ENCODE measurements around the gene RNF39. TPM values are rescaled to one million over a fixed set of nuclear protein-coding genes. Genes with fewer than 3 reads are reported as not detected.

Gene RNF39
- polyA plus RNA-seq, 6 donors from 2014 or later = 0.14 to 0.15 TPM; not detected in 4

DNA sequence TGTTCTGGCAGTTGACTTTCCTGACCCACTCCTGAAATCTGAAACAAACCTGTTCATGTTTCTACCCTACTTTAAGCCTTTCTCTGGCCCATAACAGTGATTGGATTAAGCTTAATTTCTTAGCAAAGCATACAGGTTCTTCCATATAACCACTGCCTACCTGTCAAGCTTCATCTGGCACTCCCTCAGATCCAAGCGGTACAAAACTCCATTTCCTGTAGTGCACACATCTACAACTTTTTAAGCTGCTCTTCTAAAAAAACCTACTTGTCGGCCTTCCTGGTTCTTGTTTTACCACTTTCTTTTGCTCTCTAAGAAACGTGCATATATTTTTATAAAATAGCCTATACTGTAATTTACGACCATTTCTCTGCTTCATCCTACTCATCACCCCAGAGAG, 9.5 kb downstream of the RNF39 start:
- Mint-ChIP-seq H3K9me3 (peaks cover 0 to 2% (median 0%) of the 10 kb centered on the region in 7 donors), H3K4me3 (peak overlapping the region; percentile 84 to 99 (median 97)), H3K27ac (peak overlapping the region; percentile 98 to 100 (median 100)), H3K36me3 (peaks cover 30 to 50% of the 10 kb centered on the region in 2 donors), H3K4me1 (peaks cover 49 to 64% (median 50%) of the 10 kb centered on the region in 3 donors), H3K27me3 (peaks cover 11 to 22% (median 17%) of the 10 kb centered on the region in 3 donors)
- DNase-seq (no peak), ATAC-seq (ENCODE audit: low read depth in 2 of 2) (no peak)

DNA sequence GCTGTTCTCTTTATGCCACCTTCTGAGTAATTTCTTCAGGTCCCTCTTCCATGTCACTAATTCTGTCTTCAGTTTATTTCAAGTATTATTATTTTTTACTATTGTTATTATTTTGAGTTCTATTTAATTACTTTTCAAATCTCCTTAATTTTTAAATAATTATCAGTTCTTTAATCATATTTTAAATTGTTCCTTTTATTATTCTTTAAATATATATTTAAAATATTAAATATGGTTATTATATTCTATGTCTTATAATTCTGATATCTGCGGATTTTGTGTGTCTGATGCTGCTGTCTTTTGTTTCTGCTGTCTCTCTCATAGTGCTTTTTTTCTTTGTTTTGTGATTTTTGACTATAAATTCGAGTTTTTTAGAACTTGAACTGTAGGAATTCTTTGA, 12.3 kb downstream of the RNF39 start:
- peak overlapping the region in 3 of 6 donors; percentile 52 to 97 (median 54) for H3K27ac Mint-ChIP-seq
- H3K36me3 Mint-ChIP-seq = peaks cover 8 to 22% of the 10 kb centered on the region in 2 donors
- peak overlapping the region in 3 of 8 donors; percentile 42 to 70 (median 64) for H3K4me3 Mint-ChIP-seq
- ATAC-seq (ENCODE audit: low read depth in 2 of 2) (no peak), DNase-seq (no peak)
- no peaks in the 10 kb centered on the region for H3K9me3 Mint-ChIP-seq
- peaks cover 40 to 56% (median 40%) of the 10 kb centered on the region in 3 donors for H3K4me1 Mint-ChIP-seq
- peaks cover 0 to 8% (median 4%) of the 10 kb centered on the region in 3 donors for H3K27me3 Mint-ChIP-seq

DNA sequence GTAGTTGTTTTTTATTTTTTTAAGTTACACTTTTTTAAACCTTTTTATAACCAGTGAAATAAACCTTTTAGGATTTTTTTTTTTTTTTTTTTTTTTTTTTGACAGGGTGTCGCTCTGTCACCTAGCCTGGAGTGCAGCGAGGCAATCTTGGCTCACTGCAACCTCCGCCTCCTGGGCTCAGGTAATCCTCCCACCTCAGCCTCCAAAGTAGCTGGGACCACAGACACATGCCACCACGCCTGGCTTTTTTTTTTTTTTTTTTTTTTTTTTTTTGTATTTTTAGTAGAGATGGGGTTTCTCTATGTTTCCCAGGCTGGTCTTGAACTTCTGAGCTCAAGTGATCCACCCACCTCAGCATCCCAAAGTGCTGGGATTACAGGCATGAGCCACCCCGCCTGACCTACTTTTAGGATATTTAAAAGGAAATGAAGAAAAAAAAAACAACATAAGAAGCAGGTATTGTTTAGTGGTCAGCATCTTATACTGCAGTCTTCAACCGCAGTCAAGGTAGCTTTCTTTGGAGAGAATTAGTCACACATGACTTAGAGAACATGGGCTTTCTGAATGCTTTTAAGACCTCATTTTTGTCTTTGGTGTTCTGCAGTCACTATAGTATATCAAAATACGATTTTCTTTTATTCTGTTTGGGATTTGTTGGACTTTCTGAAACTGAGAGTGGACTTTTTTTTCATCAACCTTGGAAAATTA, 12.9 kb downstream of the RNF39 start:
- Mint-ChIP-seq H3K4me1 (peaks cover 33 to 49% (median 33%) of the 10 kb centered on the region in 3 donors), H3K36me3 (peaks cover under 1 to 17% of the 10 kb centered on the region in 2 donors), H3K27me3 (peaks cover 0 to 3% (median 2%) of the 10 kb centered on the region in 3 donors), H3K27ac (peak overlapping the region in 4 of 6 donors; percentile 98 to 100 (median 100)), H3K4me3 (peak overlapping the region in 7 of 8 donors; percentile 42 to 99 (median 97)), H3K9me3 (no peaks in the 10 kb centered on the region)
- DNase-seq = no peak
- ATAC-seq (ENCODE audit: low read depth in 2 of 2) = no peak

DNA sequence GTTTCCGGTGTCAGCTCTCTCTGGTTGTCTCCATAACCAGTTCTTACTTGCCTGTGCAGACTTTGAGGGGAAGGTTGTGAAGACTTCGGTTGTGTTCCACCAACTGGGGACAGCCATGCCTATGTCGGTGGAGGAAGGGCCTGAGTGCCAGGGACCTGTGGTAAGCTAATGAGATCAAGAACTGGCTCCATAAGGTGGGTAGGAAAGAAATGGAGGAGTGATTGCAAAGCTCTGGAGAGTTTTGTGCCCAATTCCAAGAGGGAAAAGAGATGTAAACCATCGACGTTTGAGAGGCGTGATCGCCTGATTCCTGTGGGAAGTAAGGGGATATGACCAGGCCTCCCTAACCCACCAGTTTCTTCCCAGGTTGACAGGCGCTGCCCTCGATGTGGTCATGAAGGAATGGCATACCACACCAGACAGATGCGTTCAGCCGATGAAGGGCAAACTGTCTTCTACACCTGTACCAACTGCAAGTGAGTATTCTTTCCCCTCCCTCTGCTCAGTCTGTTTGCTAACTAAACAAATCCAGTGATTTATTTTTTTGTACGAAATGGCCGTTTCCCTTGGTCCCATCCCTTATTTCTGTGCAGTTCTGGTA, 13.6 kb downstream of the RNF39 start:
- peaks cover 6 to 17% of the 10 kb centered on the region in 2 donors for H3K36me3 Mint-ChIP-seq

DNA sequence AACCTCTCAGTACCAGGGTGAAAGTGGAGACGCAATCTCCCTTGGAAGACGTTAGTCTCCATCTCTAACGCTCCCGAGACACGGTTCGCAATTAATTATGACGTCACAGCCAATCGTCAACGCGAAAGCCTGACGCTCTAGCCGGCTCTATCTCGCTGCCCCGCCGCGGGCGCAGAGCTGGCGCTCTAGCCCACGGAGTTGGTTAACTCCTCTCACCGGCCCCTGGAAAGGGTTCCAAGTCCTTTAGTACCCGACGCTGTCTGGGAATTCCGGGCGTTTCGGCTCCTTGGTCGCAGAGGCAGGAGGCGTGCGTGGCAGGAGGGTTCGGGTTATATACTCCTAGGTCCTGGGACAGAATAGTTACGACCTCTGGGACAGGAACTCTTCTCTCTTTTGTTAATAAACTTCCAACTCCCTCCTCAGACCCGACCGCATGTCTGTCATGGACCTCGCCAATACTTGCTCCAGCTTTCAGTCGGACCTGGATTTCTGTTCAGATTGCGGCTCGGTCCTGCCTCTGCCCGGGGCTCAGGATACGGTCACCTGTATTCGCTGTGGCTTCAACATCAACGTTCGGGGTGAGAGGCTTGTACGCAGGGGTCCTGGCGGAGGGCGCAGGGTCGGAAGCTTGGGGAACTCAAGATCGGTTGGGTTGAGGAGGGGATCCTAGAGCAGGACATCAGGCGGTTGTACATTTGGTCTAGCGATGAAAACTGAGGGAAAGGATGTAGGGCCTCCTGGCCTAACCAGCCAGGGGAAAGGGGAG, 14.3 kb downstream of the RNF39 start, which contains the start of gene POLR1H:
Gene POLR1H, plus strand, starts transcription at position 174 of the 766 bp plus-strand sequence. Its CDS starts 260 bp downstream, at position 434.
- peaks cover 21 to 35% (median 24%) of the 10 kb centered on the region in 3 donors for H3K4me1 Mint-ChIP-seq
- no peaks in the 10 kb centered on the region for H3K27me3 Mint-ChIP-seq
- peaks cover 7 to 21% of the 10 kb centered on the region in 2 donors for H3K36me3 Mint-ChIP-seq
- DNase-seq = peak; percentile 88
- H3K27ac Mint-ChIP-seq = peak within 1 kb of the TSS; percentile 98 to 100 (median 99)
- peak; percentile 91 to 92 for ATAC-seq (ENCODE audit: low read depth in 2 of 2)
- H3K4me3 Mint-ChIP-seq = peak within 1 kb of the TSS; percentile 94 to 99 (median 98)
- H3K9me3 Mint-ChIP-seq = no peaks in the 10 kb centered on the region

More for the DNA sequence above, 13.6 kb downstream of the RNF39 start:
- DNase-seq = no peak
- peak overlapping the region; percentile 94 to 99 (median 98) for H3K4me3 Mint-ChIP-seq
- peaks cover 26 to 42% (median 26%) of the 10 kb centered on the region in 3 donors for H3K4me1 Mint-ChIP-seq
- peak overlapping the region; percentile 98 to 100 (median 99) for H3K27ac Mint-ChIP-seq
- no peaks in the 10 kb centered on the region for H3K9me3 Mint-ChIP-seq
- peak; percentile 4 to 6 for ATAC-seq (ENCODE audit: low read depth in 2 of 2)
- H3K27me3 Mint-ChIP-seq = no peaks in the 10 kb centered on the region

DNA sequence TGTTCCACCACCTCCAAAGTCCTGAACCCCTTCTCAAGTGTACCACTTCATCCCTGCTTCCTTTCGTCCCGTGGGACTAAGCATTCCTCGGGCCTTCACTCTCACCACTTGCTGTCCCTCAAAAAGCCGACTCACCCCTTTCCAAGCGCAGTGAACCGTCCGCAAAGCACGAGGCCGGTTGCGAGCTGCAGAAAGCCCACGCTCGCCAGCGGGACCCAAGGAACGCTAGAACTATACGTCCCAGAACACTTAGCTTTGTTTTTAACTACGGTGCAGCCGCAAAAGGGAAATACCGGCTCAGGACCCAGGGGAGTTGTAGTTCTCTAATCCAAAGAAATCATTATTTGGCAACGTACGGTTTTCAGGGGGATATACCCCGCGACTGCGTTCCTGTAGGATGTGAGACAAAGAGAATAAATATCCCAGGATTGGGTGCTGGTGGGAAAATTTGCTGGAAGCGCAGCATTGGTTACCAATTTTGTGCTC, 14.9 kb downstream of the RNF39 start:
- no peaks in the 10 kb centered on the region for H3K9me3 Mint-ChIP-seq
- peaks cover 7 to 21% of the 10 kb centered on the region in 2 donors for H3K36me3 Mint-ChIP-seq
- peaks cover 17 to 29% (median 18%) of the 10 kb centered on the region in 3 donors for H3K4me1 Mint-ChIP-seq
- H3K27ac Mint-ChIP-seq = peak overlapping the region; percentile 98 to 100 (median 99)
- no peaks in the 10 kb centered on the region for H3K27me3 Mint-ChIP-seq
- peak overlapping the region; percentile 94 to 99 (median 98) for H3K4me3 Mint-ChIP-seq
- peak; percentile 69 to 74 for ATAC-seq (ENCODE audit: low read depth in 2 of 2)
- no peak for DNase-seq

DNA sequence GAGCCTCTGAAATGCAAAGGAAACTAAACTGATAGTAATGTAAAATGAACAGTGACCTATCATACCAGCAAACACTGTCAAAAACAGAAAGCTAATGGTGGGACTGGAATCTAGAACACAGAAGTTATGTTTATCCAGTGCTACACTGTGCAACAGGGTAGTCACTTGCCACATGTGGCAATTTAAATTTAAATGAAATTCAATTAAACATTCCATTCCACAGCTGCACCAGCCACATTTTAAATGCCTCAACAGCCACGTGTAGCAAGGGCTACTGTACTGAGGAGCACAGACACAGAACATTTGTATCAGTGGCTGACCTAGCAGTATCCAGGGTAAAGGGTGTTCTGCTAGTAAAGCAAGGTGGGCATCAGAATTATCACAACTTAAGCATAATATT, 20.1 kb downstream of the RNF39 start:
- Mint-ChIP-seq H3K27me3 (no peaks in the 10 kb centered on the region), H3K27ac (no peak overlapping the region), H3K4me3 (no peak overlapping the region), H3K4me1 (peaks cover 1 to 7% (median 4%) of the 10 kb centered on the region in 3 donors), H3K9me3 (no peaks in the 10 kb centered on the region), H3K36me3 (peaks cover 12% of the 10 kb centered on the region in 2 donors)
- no peak for DNase-seq
- no peak for ATAC-seq (ENCODE audit: low read depth in 2 of 2)

DNA sequence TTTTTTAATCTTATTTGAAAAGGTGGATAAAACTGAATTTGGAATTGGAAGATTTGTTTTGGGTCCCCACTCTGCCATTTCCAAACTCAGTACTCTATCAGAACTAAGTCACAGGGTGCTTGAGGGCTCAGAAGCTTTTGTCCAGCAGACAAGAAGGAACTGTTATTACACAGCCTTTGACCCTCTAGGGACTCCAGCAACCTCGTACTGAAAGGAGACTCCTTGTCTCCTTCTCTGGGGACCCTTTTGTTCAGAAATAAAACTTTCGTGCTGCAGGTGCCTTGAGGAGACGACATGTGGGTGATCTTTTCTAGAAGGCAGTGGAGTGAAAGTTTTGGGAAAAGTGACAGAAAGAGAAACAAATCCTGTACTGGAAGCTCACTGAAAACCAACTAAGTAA, 21.9 kb downstream of the RNF39 start:
- no peak overlapping the region for H3K4me3 Mint-ChIP-seq
- DNase-seq (no peak), ATAC-seq (ENCODE audit: low read depth in 2 of 2) (no peak)
- peaks cover 12% of the 10 kb centered on the region in 2 donors for H3K36me3 Mint-ChIP-seq
- no peaks in the 10 kb centered on the region for H3K9me3 Mint-ChIP-seq
- no peaks in the 10 kb centered on the region for H3K27me3 Mint-ChIP-seq
- H3K27ac Mint-ChIP-seq = no peak overlapping the region
- H3K4me1 Mint-ChIP-seq = peaks cover 0 to 5% (median 0%) of the 10 kb centered on the region in 3 donors

DNA sequence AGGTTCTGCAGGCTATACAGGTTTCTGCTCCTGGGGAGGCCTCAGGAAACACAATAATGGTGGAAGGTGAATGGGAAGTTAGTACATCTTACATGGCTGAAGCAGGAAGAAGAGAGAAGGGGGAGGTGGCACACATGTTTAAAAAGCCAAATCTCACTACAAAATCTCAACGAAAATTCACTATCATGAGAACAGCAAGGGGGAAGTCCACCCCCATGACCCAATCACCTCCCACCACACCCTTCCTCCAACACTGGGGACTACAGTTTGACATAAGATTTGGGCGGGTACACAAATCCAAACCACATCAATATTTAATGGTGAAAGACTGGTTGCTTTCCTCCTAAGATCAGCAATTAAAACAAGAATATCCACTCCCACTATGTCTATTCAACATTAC, 28.3 kb downstream of the RNF39 start:
- Mint-ChIP-seq H3K4me1 (peaks cover 0 to 16% (median 5%) of the 10 kb centered on the region in 3 donors), H3K27me3 (no peaks in the 10 kb centered on the region), H3K9me3 (no peaks in the 10 kb centered on the region), H3K4me3 (no peak overlapping the region), H3K36me3 (peaks cover 0 to 5% of the 10 kb centered on the region in 2 donors), H3K27ac (peak overlapping the region in 3 of 6 donors; percentile 1 to 47 (median 22))
- no peak for ATAC-seq (ENCODE audit: low read depth in 2 of 2)
- DNase-seq = no peak

DNA sequence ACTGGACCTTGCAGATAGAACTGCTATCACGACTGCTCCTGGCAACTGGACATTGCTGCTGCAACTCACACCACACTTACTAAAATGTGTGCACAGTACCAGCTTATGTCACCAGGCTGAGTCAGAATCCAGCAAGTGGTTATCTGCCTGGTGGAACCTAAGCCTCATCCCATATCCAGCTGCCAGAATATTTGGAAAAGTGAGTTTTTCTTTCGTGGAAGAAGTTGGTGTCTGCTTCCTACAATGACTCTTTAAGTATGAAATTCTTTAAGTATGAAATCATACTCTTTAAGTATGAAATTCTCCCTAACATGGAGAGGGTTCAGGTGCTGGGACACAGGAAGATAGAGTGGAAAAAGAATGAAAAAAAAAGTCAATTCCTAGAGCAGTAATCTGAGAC, 30.9 kb downstream of the RNF39 start:
- Mint-ChIP-seq H3K4me1 (peaks cover 0 to 16% (median 5%) of the 10 kb centered on the region in 3 donors), H3K36me3 (no peaks in the 10 kb centered on the region), H3K9me3 (no peaks in the 10 kb centered on the region), H3K27ac (no peak overlapping the region), H3K27me3 (no peaks in the 10 kb centered on the region), H3K4me3 (no peak overlapping the region)
- DNase-seq = no peak
- ATAC-seq (ENCODE audit: low read depth in 2 of 2) = no peak

DNA sequence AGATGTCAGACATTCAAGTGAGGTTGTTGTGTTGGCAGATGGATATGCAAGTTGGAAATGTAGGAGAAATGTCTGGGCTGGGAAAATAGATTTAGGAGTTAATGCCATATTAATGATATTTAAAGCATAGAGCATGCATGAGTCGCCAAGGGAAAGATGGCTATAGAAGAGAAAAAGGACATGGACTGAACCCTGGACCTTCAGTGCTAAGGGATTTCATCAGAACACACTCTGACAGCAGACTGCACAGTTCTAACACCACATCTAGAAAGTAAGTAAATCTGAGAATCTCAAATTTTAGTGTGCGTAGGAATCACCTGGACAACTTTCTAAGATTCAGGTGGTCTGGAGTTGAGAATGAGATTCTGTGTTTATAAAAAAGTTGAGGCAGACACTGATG, 31.8 kb downstream of the RNF39 start:
- Mint-ChIP-seq H3K9me3 (no peaks in the 10 kb centered on the region), H3K4me1 (peaks cover 0 to 12% (median 5%) of the 10 kb centered on the region in 3 donors), H3K4me3 (no peak overlapping the region), H3K36me3 (no peaks in the 10 kb centered on the region), H3K27ac (peak overlapping the region in 1 of 6 donors; percentile 73), H3K27me3 (no peaks in the 10 kb centered on the region)
- DNase-seq (no peak), ATAC-seq (ENCODE audit: low read depth in 2 of 2) (no peak)

DNA sequence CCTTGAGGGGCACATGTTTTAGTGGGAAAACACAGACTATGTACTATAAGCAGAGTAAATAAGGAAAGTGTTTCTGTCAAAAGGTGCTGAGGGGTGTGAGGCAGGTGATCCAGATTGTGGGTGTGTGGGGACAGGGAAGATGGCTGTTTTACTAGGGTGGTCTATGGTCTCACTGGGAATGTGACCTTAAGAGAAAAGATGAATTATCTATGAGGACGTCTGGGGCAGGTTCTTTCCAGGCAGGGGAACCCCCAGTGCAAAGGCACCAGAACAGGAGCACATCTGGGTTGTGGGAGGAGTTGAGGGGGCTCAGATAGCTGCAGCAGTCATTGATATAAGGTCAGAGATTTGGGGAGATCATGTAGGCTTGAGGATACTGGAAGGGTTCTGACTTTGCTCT, 32.7 kb downstream of the RNF39 start:
- Mint-ChIP-seq H3K36me3 (no peaks in the 10 kb centered on the region), H3K9me3 (no peaks in the 10 kb centered on the region), H3K4me1 (peaks cover under 1 to 7% (median 5%) of the 10 kb centered on the region in 3 donors), H3K27ac (no peak overlapping the region), H3K27me3 (no peaks in the 10 kb centered on the region), H3K4me3 (no peak overlapping the region)
- no peak for ATAC-seq (ENCODE audit: low read depth in 2 of 2)
- no peak for DNase-seq

DNA sequence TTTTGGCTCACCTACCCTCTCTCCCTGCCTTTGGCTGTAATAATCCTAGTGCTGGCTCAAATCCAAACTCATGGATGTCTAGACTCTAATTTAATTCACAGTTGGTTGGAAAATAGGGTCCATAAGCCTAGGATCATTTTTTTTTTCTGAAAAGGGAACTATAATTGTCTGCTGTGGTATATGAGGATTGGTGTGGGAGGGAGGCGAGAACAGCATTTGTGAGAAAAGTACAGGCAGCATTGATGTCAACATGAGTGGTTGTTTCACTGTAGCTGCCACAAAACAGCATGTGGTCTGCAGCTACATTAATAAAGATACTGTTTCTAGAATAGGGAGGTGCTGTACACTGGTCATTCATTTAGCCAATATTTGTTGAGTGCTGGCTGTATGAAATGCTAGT, 33.1 kb downstream of the RNF39 start:
- peak overlapping the region in 1 of 6 donors; percentile 3 for H3K27ac Mint-ChIP-seq
- ATAC-seq (ENCODE audit: low read depth in 2 of 2) = no peak
- no peak overlapping the region for H3K4me3 Mint-ChIP-seq
- no peaks in the 10 kb centered on the region for H3K9me3 Mint-ChIP-seq
- H3K36me3 Mint-ChIP-seq = no peaks in the 10 kb centered on the region
- no peaks in the 10 kb centered on the region for H3K27me3 Mint-ChIP-seq
- H3K4me1 Mint-ChIP-seq = peaks cover 4 to 7% (median 5%) of the 10 kb centered on the region in 3 donors
- no peak for DNase-seq

Measured in naive B cell (primary cell).